Muscle of arm (tissue), 14 donors: Measurements from ENCODE around the gene UBQLNL. TPM values are rescaled to one million over a fixed set of nuclear protein-coding genes. Genes with fewer than 3 reads are reported as not detected.

ENCODE experiments used
- DNase-seq: peaks from one replicate; pipeline ENCODE4 v3.0.0-alpha.2; 2013
- long read RNA-seq, 11 donors: transcript quantifications; one replicate each; lab custom pipeline, GENCODE V29; 2026
- polyA plus RNA-seq, 12 donors: library from polyadenylated mRNA; unstranded; fragments of 120-200 nt; gene quantifications; one replicate each; pipeline ENCODE4 v1.2.1, GENCODE V29; 2013; ENCODE audit not compliant: insufficient read length in 12 of 12

UBQLNL gene
- polyA plus RNA-seq, result under 1 TPM in 10 of 12 donors, not detected in 2; 0.11 to 0.77 (median 0.17) TPM
- long read RNA-seq, donor 1, result 0 reads
- long read RNA-seq, donor 2, result 0 reads
- long read RNA-seq, donor 3, result 0 reads
- long read RNA-seq, donor 4, result 0 reads
- long read RNA-seq, donor 5, result 0 reads
- long read RNA-seq, donor 6, result 0 reads
- long read RNA-seq, donor 7, result 0 reads
- long read RNA-seq, donor 8, result 0 reads
- long read RNA-seq, donor 9, partial matches to known transcripts, result 0 of 1 reads
- long read RNA-seq, donor 9, other reads (novel, unspliced or antisense), result 0 of 1 reads
- long read RNA-seq, donor 10, result 0 reads
- long read RNA-seq, donor 11, result 0 reads

- DNase-seq, result no peak
Observed at GRCh38 chr11:5516599-5516998, at the start of gene UBQLNL. TSS of gene UBQLNL (minus strand) at chr11:5516699. CDS start at chr11:5516441, 258 bp downstream.

- DNase-seq, result no peak
Observed at GRCh38 chr11:5564259-5565019, 47.9 kb upstream of the UBQLNL start.

GRCh38 chr11:5557751-5558150, 41.3 kb upstream of the UBQLNL start:
- DNase-seq, result no peak

GRCh38 chr11:5556596-5557188, 40.2 kb upstream of the UBQLNL start:
- no peak for DNase-seq

- no peak for DNase-seq
Observed at GRCh38 chr11:5553343-5553742, 36.8 kb upstream of the UBQLNL start.

GRCh38 chr11:5550440-5551095, 34.1 kb upstream of the UBQLNL start:
- DNase-seq, result no peak

GRCh38 chr11:5548440-5548839, 31.9 kb upstream of the UBQLNL start, which contains the start of gene OR52H1:
TSS of gene OR52H1 (minus strand) at chr11:5548540. CDS start at chr11:5545505, 3,035 bp downstream.
- DNase-seq, result no peak

GRCh38 chr11:5547982-5548381, 31.5 kb upstream of the UBQLNL start:
- DNase-seq, result no peak

- DNase-seq, result no peak
Observed at GRCh38 chr11:5546457-5546856, 30.0 kb upstream of the UBQLNL start.

- no peak for DNase-seq
Observed at GRCh38 chr11:5541427-5541826, 24.9 kb upstream of the UBQLNL start.

- DNase-seq, result no peak
Observed at GRCh38 chr11:5536482-5536881, 20.0 kb upstream of the UBQLNL start.

GRCh38 chr11:5534046-5534445, 17.5 kb upstream of the UBQLNL start:
- no peak for DNase-seq

- no peak for DNase-seq
Observed at GRCh38 chr11:5531053-5531831, 14.7 kb upstream of the UBQLNL start.

GRCh38 chr11:5528495-5528894, 12.0 kb upstream of the UBQLNL start:
- DNase-seq, result no peak

- DNase-seq, result no peak
Observed at GRCh38 chr11:5527716-5528115, 11.2 kb upstream of the UBQLNL start.

- DNase-seq, result no peak
Observed at GRCh38 chr11:5524756-5525155, 8.3 kb upstream of the UBQLNL start.

- no peak for DNase-seq
Observed at GRCh38 chr11:5522308-5522707, 5.8 kb upstream of the UBQLNL start.

GRCh38 chr11:5521540-5521939, 5.0 kb upstream of the UBQLNL start:
- DNase-seq, result no peak

- no peak for DNase-seq
Observed at GRCh38 chr11:5514841-5515240, 1.7 kb downstream of the UBQLNL start.

GRCh38 chr11:5509803-5510202, 6.7 kb downstream of the UBQLNL start, which contains the start of gene UBQLN3:
TSS of gene UBQLN3 (minus strand) at chr11:5509957. CDS start at chr11:5509558, 399 bp downstream.
- no peak for DNase-seq

- no peak for DNase-seq
Observed at GRCh38 chr11:5508605-5509004, 7.9 kb downstream of the UBQLNL start.
